ENCODE measurements around the gene ANKRD33B.
A peak's percentile ranks its signal among the peaks of the same experiment; 100 is the strongest.

Gene ANKRD33B

GRCh38 chr5:10618311-10618710 is 54.4 kb downstream of the ANKRD33B start:
- TF ChIP-seq CTCF (IDR thresholded peaks at IDR 0.05; ENCODE audit: borderline replicate concordance, control extremely low read depth, extremely low read depth, insufficient read depth, missing control alignments), result no peak
- DNase-seq (ENCODE audit: low spot score), result no peak
- in situ Hi-C loops (cut with MboI; ENCODE audit: low sequenced_read_pairs, unreplicated experiment), result no loop called here

DNA sequence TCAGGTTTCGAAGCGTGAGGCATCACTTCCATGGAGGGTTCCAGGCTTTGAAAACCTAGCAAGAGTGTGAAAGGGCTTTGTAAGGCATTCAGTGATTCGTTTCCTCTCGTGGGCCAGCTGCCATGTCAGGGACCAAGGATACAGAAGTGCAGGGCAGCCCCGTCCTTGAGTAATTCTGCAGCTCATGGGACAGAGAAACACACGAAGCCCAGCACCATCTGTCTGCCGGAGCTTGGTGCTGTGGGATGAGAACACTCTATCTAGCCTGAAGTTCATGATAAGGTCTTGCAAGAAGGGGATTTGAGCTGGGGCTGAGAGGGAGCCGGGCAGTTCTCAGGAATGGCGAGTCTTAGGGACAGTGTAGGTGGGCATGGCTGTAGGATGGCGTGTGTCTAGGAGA is 55.8 kb downstream of the ANKRD33B start:
- no peak for DNase-seq (ENCODE audit: low spot score)
- no peak for TF ChIP-seq CTCF (IDR thresholded peaks at IDR 0.05; ENCODE audit: borderline replicate concordance, control extremely low read depth, extremely low read depth, insufficient read depth, missing control alignments)
- in situ Hi-C loops (cut with MboI; ENCODE audit: low sequenced_read_pairs, unreplicated experiment), result loop anchor here (10.0 kb wide), 1 partner anchor 165 kb away; no protein-coding TSS in a partner anchor

DNA sequence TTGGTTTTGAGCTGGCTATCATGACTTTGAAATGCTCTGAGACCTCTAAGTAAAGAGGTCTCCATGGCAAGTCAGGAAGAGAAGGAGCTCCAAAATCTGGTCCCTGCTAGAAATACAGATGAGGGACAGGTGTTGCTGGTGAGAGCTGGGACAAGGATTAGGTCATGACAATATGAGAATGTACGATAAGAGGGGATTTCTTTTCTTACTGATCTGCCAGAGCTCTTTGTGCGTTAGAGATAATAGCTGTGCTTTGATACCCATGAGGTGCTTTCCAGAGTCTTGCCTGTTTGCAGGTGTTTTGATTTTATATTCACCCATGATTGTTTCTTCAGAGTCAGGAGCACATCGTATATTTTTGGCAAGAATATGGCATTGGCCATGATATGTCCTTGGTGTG is 56.5 kb downstream of the ANKRD33B start:
- in situ Hi-C loops (cut with MboI; ENCODE audit: low sequenced_read_pairs, unreplicated experiment), result loop anchor here (10.0 kb wide), 1 partner anchor 166 kb away; no protein-coding TSS in a partner anchor
- peak; percentile 47 for DNase-seq (ENCODE audit: low spot score)
- no peak for TF ChIP-seq CTCF (IDR thresholded peaks at IDR 0.05; ENCODE audit: borderline replicate concordance, control extremely low read depth, extremely low read depth, insufficient read depth, missing control alignments)

DNA sequence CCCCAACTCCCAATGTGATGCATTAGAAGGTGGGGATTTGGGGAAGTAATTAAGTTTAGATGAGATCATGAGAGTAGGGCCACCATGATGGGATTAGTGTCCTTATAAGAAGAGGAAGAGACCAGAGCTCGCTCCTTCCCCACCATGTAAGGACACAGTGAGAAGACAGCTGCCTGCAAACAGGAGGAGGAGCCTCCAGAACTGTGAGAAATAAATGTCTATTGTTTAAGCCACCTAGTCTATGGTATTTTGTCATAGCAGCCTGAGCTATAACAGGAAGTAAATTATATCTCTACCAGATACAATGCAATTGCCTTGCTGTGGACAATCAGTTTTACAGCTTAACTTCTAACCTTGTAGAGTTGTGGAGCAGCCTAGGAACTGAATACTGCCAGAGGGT is 58.0 kb downstream of the ANKRD33B start:
- peak; percentile 45 for DNase-seq (ENCODE audit: low spot score)
- in situ Hi-C loops (cut with MboI; ENCODE audit: low sequenced_read_pairs, unreplicated experiment), result loop anchor here (10.0 kb wide), 1 partner anchor 167 kb away; no protein-coding TSS in a partner anchor
- no peak for TF ChIP-seq CTCF (IDR thresholded peaks at IDR 0.05; ENCODE audit: borderline replicate concordance, control extremely low read depth, extremely low read depth, insufficient read depth, missing control alignments)

GRCh38 chr5:10622810-10623209 is 58.9 kb downstream of the ANKRD33B start:
- DNase-seq (ENCODE audit: low spot score), result no peak
- no peak for TF ChIP-seq CTCF (IDR thresholded peaks at IDR 0.05; ENCODE audit: borderline replicate concordance, control extremely low read depth, extremely low read depth, insufficient read depth, missing control alignments)
- in situ Hi-C loops (cut with MboI; ENCODE audit: low sequenced_read_pairs, unreplicated experiment), result loop anchor here (10.0 kb wide), 1 partner anchor 168 kb away; no protein-coding TSS in a partner anchor

DNA sequence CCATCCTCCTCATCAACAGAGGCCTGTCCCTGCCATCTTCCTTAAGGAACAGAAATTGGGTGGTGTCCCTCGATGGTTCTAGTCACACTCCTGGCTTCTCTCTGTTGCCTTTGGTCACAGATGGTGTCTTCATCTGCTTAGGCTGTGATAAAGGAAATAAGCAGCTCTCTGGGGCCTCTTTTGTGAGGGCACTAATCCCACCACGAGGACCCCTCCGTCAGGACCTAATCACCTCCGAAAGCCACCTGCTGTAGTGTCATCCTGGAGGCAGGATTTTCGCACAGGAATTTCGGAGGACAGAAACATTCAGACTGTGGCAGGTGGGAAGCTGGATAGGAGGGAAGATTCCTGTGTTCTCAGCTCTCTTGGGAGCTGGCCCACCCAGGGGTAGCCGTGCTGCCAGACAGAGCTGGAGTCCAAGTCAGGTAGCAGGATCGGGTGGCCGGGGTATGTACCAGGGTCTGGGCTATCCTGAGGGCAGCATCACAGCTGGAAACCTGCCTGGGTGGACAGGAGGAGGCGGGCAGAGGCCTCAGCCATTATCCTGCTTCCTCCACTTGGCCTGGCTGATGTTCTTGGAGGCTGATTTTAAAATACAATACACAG is 59.5 kb downstream of the ANKRD33B start:
- no peak for DNase-seq (ENCODE audit: low spot score)
- in situ Hi-C loops (cut with MboI; ENCODE audit: low sequenced_read_pairs, unreplicated experiment), result loop anchor here (10.0 kb wide), 1 partner anchor 169 kb away; no protein-coding TSS in a partner anchor
- no peak for TF ChIP-seq CTCF (IDR thresholded peaks at IDR 0.05; ENCODE audit: borderline replicate concordance, control extremely low read depth, extremely low read depth, insufficient read depth, missing control alignments)
